Breast epithelium (tissue), 3 donors: Measurements from ENCODE around the gene RNF112.

Experiments used
- CTCF ChIP-seq, 3 donors: fragments of 450-650 bp; IDR thresholded peaks; one replicate each; pipeline ENCODE4 v1.5.1; 2016 to 2017; ENCODE audit warnings: antibody characterized with exemption in 3 of 3, mild to moderate bottlenecking in 3 of 3, moderate library complexity in 3 of 3
- POLR2AphosphoS5 ChIP-seq, 3 donors: sonication (generic); formaldehyde crosslinking; IDR thresholded peaks; one replicate each; pipeline ENCODE4 v1.6.1; 2017; ENCODE audit warnings: antibody characterized with exemption in 3 of 3

GRCh38 chr17:19461681-19462080 is 50.6 kb downstream of the RNF112 start:
- TF ChIP-seq POLR2AphosphoS5 (IDR thresholded peaks at IDR 0.05) (no peak), CTCF (IDR thresholded peaks at IDR 0.05) (no peak)
